Calu3 (cell line): ENCODE measurements around the gene FMNL3. TPM values are rescaled to one million over a fixed set of nuclear protein-coding genes. Genes with fewer than 3 reads are reported as not detected.
"Not testable (repeated sequence)": the region's sequence is repeated elsewhere in the genome, so short reads cannot be mapped to it uniquely, and the experiment has no call there.

Experiments used
- BruUV-seq: library from RNA; stranded (reverse); fragments of 400-500 nt; replicated peaks from 2 replicates; lab custom pipeline; 2021; lab: Mats Ljungman, UMichigan
- CTCF ChIA-PET: fragments of 300-600 bp; sonication (Branson Sonifier 250); formaldehyde crosslinking; loops from one replicate; lab custom pipeline; 2022; ENCODE audit warnings: antibody characterized with exemption; lab: Charles Lee
- DNase-seq: peaks from one replicate; pipeline ENCODE4 v3.0.0; 2022
- H3K27ac Mint-ChIP-seq: one replicate; pipeline ENCODE4 v1.8.0; 2022; ENCODE audit warnings: mixed read lengths; ENCODE audit not compliant: unreplicated experiment
- H3K27me3 Mint-ChIP-seq: one replicate; pipeline ENCODE4 v1.8.0; 2022; ENCODE audit warnings: mixed read lengths; ENCODE audit not compliant: unreplicated experiment
- H3K36me3 Mint-ChIP-seq: one replicate; pipeline ENCODE4 v1.8.0; 2022; ENCODE audit warnings: mild to moderate bottlenecking, moderate library complexity, mixed read lengths; ENCODE audit not compliant: insufficient read depth, unreplicated experiment
- H3K4me1 Mint-ChIP-seq: one replicate; pipeline ENCODE4 v1.8.0; 2022; ENCODE audit warnings: mild to moderate bottlenecking, low read depth, mixed read lengths; ENCODE audit not compliant: unreplicated experiment
- H3K4me3 Mint-ChIP-seq: one replicate; pipeline ENCODE4 v1.8.0; 2022; ENCODE audit warnings: mild to moderate bottlenecking, low read depth, moderate library complexity, mixed read lengths; ENCODE audit not compliant: unreplicated experiment
- H3K9me3 Mint-ChIP-seq: one replicate; pipeline ENCODE4 v1.8.0; 2022; ENCODE audit warnings: low read depth, mixed read lengths; ENCODE audit not compliant: unreplicated experiment
- intact Hi-C: fragments of 100-400 bp; cut with micrococcal nuclease; formaldehyde crosslinking; loops from one replicate; pipeline ENCODE4 v1.10.0; 2022; ENCODE audit not compliant: unreplicated experiment
- total RNA-seq: library from RNA; stranded (reverse); gene quantifications from 2 replicates; pipeline ENCODE4 v1.2.3, GENCODE V29; 2022
- TF ChIP-seq, protein P1 (sequence below): fragments of 200-600 bp; IDR thresholded peaks from one replicate; pipeline ENCODE4 v1.8.0; 2022; ENCODE audit warnings: antibody characterized with exemption; ENCODE audit not compliant: unreplicated experiment

The FMNL3 gene
- total RNA-seq, 1 experiment from 2014 or later, result 4.4 TPM

DNA sequence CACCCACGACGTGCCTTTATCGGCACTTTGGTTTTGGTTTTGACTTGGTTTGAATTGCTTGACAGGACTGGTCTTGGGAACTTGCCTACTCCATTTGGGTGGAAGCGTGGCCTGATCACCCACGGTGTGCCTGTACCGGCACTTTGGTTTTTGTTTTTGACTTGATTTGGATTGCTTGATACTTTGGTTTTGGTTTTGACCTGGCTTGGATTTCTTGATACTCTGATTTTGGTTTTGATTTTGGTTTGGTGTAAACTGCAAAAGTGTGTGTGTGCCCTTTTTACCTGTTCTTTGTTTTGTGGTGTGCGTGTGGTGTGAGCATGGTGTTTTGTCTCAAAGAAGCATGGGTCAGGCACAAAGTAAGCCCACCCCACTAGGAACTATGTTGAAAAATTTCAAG lies 27.7 kb upstream of the FMNL3 start:
- CTCF ChIA-PET, H3K27ac Mint-ChIP-seq, H3K4me3 Mint-ChIP-seq, BruUV-seq, intact Hi-C loops, DNase-seq, H3K27me3 Mint-ChIP-seq, H3K9me3 Mint-ChIP-seq, H3K36me3 Mint-ChIP-seq: not testable (repeated sequence)
- peaks cover 21% of the 10 kb centered on the region for H3K4me1 Mint-ChIP-seq

DNA sequence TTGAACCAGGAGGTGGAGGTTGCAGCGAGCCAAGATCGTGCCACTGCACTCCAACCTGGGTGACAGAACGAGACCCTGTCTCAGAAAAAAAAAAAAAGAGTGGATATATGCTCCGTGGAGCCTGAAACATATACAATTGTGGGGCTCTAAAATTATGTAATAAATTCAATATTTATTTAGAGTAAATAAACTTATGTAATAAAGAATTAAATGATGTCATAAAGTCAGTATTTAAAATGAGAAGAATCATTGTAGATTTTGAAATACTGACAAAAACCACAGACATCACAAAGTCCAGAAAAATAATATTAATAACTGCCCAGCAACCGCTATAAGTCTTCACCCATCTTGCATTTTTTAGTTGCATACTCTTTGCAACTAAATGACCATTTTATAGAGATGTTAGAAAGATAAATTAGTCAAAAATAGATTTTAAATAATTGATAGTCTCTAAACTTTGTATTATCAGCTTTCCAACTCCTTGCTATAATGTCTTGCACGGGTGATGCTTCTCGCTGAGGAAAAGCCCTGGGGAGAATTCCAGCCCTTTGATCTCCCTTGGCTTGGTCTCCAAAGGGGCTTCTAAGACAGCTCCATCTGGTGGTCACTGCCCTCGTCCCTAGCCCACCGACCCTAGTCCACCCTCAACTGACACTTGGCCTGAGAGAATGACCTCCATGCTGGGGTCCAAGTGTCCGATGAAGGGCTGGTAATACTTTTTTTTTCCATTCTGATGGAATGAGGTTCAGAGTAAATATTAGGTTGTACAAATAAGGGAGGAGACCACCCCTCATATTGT lies 26.2 kb upstream of the FMNL3 start:
- Mint-ChIP-seq H3K36me3 (no peaks in the 10 kb centered on the region), H3K4me1 (peaks cover 21% of the 10 kb centered on the region), H3K27me3 (no peaks in the 10 kb centered on the region), H3K27ac (no peak overlapping the region), H3K4me3 (no peak overlapping the region), H3K9me3 (no peaks in the 10 kb centered on the region)
- TF ChIP-seq, protein P1, sequence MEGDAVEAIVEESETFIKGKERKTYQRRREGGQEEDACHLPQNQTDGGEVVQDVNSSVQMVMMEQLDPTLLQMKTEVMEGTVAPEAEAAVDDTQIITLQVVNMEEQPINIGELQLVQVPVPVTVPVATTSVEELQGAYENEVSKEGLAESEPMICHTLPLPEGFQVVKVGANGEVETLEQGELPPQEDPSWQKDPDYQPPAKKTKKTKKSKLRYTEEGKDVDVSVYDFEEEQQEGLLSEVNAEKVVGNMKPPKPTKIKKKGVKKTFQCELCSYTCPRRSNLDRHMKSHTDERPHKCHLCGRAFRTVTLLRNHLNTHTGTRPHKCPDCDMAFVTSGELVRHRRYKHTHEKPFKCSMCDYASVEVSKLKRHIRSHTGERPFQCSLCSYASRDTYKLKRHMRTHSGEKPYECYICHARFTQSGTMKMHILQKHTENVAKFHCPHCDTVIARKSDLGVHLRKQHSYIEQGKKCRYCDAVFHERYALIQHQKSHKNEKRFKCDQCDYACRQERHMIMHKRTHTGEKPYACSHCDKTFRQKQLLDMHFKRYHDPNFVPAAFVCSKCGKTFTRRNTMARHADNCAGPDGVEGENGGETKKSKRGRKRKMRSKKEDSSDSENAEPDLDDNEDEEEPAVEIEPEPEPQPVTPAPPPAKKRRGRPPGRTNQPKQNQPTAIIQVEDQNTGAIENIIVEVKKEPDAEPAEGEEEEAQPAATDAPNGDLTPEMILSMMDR, result no peak
- no peak for DNase-seq
- CTCF ChIA-PET, result interaction anchor here (0.7 kb wide), 1 partner anchor 51 kb away, joined by 6 read pairs; no protein-coding TSS in a partner anchor
- no TSS peak for BruUV-seq
- intact Hi-C loops, result no loop called here

DNA sequence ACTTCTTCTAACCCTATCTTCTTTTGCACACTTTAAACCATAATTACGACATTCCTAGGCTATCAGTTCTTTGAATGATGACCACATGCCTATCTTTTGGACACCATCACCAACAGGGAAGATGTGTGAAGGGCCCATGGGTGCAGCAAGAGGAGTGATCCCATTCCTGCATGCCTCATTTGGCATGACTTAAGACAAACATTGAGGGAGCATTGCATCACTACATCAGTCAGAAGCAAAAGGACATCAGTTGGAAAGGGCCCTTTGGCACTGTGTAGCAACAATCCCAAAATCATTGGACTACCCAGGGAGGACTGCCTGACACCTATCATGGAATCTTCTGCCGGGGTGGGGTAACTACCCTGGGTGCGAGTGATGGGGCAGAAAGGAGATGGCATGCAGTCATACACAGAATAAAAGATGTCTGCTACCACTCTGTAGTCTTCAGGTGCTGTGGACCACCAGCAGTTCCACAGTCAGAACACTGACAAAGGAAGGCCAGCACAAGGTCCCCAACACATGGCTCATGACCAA lies 23.4 kb upstream of the FMNL3 start:
- H3K4me3 Mint-ChIP-seq, result no peak overlapping the region
- H3K9me3 Mint-ChIP-seq, result no peaks in the 10 kb centered on the region
- intact Hi-C loops, result no loop called here
- TF ChIP-seq, protein P1, result no peak
- CTCF ChIA-PET, result interaction anchor here (0.6 kb wide), 1 partner anchor 11 kb away, joined by 15 read pairs; the partner anchor contains the start of gene TMBIM6
- H3K4me1 Mint-ChIP-seq, result peaks cover 20% of the 10 kb centered on the region
- no peaks in the 10 kb centered on the region for H3K36me3 Mint-ChIP-seq
- H3K27ac Mint-ChIP-seq, result no peak overlapping the region
- DNase-seq, result no peak
- no TSS peak for BruUV-seq
- H3K27me3 Mint-ChIP-seq, result peaks cover 9% of the 10 kb centered on the region

DNA sequence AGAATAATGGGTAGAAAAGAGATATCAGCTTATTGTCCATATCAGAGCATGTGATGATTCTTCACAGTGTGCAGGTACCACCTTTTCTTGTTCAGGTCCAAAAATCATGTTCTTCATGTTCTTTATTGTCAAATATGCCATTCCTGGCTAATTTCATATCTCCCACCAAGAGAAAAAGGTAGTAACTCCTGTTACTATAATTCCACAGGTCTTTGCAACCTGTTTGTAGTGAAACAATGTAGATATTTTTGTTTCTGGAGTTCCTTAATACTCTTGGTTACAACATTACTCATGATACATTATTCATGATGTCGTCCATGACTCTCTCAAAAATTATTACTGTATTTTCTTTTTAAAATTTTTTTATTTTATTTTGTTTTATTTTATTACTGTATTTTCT lies 22.8 kb upstream of the FMNL3 start:
- Mint-ChIP-seq H3K4me1 (peaks cover 14% of the 10 kb centered on the region), H3K4me3 (no peak overlapping the region), H3K27me3 (peaks cover 9% of the 10 kb centered on the region), H3K9me3 (no peaks in the 10 kb centered on the region), H3K27ac (no peak overlapping the region), H3K36me3 (no peaks in the 10 kb centered on the region)
- intact Hi-C loops, result no loop called here
- DNase-seq, result no peak
- CTCF ChIA-PET, result interaction anchor here (0.6 kb wide), 1 partner anchor 11 kb away, joined by 15 read pairs; the partner anchor contains the start of gene TMBIM6
- TF ChIP-seq, protein P1, result no peak
- BruUV-seq, result no TSS peak

DNA sequence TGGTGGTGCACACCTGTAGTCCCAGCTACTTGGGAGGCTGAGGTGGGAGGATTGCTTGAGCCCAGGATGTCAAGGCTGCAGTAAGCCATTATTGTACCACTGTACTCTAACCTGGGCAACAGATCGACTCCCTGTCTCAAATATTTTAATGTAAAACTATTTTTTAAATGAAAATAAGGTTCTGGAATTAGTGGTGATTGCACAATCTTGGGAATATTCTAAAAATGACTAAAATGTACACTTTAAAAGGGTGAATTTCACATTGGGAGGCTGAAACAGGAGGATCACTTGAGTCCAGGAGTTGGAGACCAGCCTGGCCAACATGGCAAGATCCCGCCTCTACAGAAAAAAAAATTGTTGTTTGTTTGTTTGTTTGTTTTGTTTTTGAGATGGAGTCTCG lies 21.2 kb upstream of the FMNL3 start:
- no peak for DNase-seq
- Mint-ChIP-seq H3K27me3 (peaks cover 9% of the 10 kb centered on the region), H3K4me1 (no peaks in the 10 kb centered on the region), H3K9me3 (no peaks in the 10 kb centered on the region), H3K27ac (no peak overlapping the region), H3K36me3 (no peaks in the 10 kb centered on the region), H3K4me3 (no peak overlapping the region)
- intact Hi-C loops, result no loop called here
- BruUV-seq, result no TSS peak
- TF ChIP-seq, protein P1, result no peak
- CTCF ChIA-PET, result no interaction called here

DNA sequence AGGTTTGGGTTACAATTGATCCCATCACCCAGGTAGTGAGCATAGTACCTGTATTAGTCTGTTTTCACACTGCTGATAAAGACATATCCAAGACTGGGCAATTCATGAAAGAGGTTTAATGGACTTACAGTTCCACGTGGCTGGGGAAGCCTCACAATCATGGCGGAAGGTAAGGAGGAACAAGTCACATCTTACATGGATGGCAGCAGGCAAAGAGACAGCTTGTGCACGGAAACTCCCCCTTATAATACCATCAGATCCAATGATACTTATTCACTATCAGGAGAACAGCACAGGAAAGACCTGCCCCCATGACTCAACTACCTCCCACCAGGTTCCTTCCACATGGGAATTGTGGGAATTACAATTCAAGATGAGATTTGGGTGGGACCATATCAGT lies 14.2 kb upstream of the FMNL3 start:
- intact Hi-C loops, H3K27ac Mint-ChIP-seq, CTCF ChIA-PET, BruUV-seq, H3K36me3 Mint-ChIP-seq, H3K9me3 Mint-ChIP-seq, H3K4me3 Mint-ChIP-seq, DNase-seq, H3K4me1 Mint-ChIP-seq: not testable (repeated sequence)
- H3K27me3 Mint-ChIP-seq, result peaks cover 20% of the 10 kb centered on the region
